ENCODE measurements around the gene BMX.

- TF ChIP-seq CTCF (IDR thresholded peaks at IDR 0.05; ENCODE audit: poor library complexity, severe bottlenecking), result no peak
- no peak for TF ChIP-seq TAF1 (IDR thresholded peaks at IDR 0.05; ENCODE audit: low read depth)
- TF ChIP-seq EP300 (conservative IDR thresholded peaks at IDR 0.05; ENCODE audit: poor library complexity, severe bottlenecking), result no peak
- TF ChIP-seq POLR2AphosphoS5 (IDR thresholded peaks at IDR 0.05), result no peak
- TF ChIP-seq EZH2 (IDR thresholded peaks at IDR 0.05; ENCODE audit: borderline replicate concordance, insufficient read depth, low read length, poor library complexity, severe bottlenecking), result no peak
Observed at GRCh38 chrX:15511563-15511962, 11.0 kb downstream of the BMX start.

Measured in neural cell (in vitro differentiated cells).